PC-9 (cell line): ENCODE results near the gene RPL38.

Experiments used
- CTCF ChIP-seq: fragments of 200-600 bp; sonication (generic); conservative IDR thresholded peaks from 2 replicates; pipeline ENCODE4 v1.6.1; 2017; ENCODE audit warnings: mixed run types, antibody characterized with exemption, mild to moderate bottlenecking, moderate library complexity
- EZH2 ChIP-seq: fragments of 200-600 bp; sonication (generic); IDR thresholded peaks from 2 replicates; pipeline ENCODE4 v1.8.0; 2017; ENCODE audit warnings: antibody characterized with exemption, low read depth

GRCh38 chr17:74161503-74161875, 42.0 kb upstream of the RPL38 start:
- TF ChIP-seq CTCF (no peak), EZH2 (no peak)
